Measurements from ENCODE around the gene TGM5.

Gene TGM5

DNA sequence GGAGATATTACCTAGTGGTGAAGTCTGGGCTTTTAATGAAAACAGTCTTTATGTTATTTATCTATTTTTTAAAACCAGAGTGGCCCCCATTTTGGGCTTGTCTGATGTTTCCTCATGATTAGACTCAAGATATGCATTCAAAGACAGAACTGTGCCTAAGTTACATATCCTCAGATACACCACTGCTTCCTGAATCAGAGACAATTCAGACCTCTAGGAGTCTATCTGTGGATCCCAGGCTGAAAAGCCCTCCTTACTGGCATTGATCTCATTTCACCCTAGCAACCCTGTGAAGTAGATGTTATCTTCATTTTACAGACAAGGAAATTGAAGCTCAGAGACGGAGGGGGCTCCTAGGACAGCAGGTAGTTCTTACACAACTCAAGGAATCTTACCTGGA lies 16.8 kb upstream of the TGM5 start:
- no peak overlapping the region for H3K4me3 ChIP-seq (ENCODE audit: low read length)
- TF ChIP-seq, protein P1, sequence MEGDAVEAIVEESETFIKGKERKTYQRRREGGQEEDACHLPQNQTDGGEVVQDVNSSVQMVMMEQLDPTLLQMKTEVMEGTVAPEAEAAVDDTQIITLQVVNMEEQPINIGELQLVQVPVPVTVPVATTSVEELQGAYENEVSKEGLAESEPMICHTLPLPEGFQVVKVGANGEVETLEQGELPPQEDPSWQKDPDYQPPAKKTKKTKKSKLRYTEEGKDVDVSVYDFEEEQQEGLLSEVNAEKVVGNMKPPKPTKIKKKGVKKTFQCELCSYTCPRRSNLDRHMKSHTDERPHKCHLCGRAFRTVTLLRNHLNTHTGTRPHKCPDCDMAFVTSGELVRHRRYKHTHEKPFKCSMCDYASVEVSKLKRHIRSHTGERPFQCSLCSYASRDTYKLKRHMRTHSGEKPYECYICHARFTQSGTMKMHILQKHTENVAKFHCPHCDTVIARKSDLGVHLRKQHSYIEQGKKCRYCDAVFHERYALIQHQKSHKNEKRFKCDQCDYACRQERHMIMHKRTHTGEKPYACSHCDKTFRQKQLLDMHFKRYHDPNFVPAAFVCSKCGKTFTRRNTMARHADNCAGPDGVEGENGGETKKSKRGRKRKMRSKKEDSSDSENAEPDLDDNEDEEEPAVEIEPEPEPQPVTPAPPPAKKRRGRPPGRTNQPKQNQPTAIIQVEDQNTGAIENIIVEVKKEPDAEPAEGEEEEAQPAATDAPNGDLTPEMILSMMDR (conservative IDR thresholded peaks at IDR 0.05; ENCODE audit: low read depth, low read length) = no peak
- DNase-seq (ENCODE audit: low read depth) = no peak

- no peak for DNase-seq (ENCODE audit: low read depth)
- H3K4me3 ChIP-seq (ENCODE audit: low read length) = no peak overlapping the region
- TF ChIP-seq, protein P1 (conservative IDR thresholded peaks at IDR 0.05; ENCODE audit: low read depth, low read length) = no peak
These were observed 15.3 kb upstream of the TGM5 start for GRCh38 chr15:43281926-43282602.

DNA sequence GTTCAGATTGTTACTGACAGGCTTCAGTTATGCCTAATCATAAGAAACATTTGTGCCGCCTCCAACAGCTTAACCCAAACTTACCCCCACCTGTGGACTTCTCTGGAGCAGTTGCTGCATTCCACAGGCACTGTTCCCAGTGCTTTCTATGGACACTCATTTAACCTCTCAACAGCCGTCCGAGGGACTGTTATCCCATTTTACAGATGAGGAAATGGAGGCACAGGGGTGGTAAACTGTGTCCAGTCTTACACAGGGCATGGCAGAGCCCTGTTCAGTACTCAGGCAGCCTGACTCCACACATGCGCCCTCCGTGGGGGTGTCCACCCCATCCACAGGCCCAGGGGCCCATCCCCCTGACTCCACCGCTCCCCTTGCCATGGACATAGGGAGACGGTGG lies 14.3 kb upstream of the TGM5 start:
- no peak for DNase-seq (ENCODE audit: low read depth)
- TF ChIP-seq, protein P1 (conservative IDR thresholded peaks at IDR 0.05; ENCODE audit: low read depth, low read length) = no peak
- H3K4me3 ChIP-seq (ENCODE audit: low read length) = no peak overlapping the region

DNA sequence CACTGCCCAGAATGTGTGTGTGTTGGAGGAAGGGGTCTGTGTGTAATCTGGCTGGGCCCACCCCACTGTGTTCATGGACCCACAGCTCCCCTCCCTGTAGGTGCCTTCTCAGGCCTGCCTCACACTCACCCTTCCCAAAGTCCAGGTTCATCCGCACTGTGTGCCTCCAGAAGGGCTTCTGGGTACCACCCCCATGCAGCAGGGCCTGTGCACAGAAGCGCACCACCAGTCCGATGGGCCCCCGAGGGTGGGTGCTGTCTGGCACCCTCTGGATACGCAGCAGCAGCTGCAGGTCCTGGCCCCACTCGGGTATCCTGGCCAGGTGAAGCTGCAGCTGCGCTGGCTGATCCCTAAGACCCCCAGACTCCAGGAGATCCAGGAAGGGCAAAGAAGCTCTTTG lies 12.8 kb upstream of the TGM5 start:
- TF ChIP-seq, protein P1 (conservative IDR thresholded peaks at IDR 0.05; ENCODE audit: low read depth, low read length) = no peak
- DNase-seq (ENCODE audit: low read depth) = no peak
- H3K4me3 ChIP-seq (ENCODE audit: low read length) = no peak overlapping the region

GRCh38 chr15:43278869-43279268 lies 12.1 kb upstream of the TGM5 start:
- TF ChIP-seq, protein P1 (conservative IDR thresholded peaks at IDR 0.05; ENCODE audit: low read depth, low read length) = no peak
- DNase-seq (ENCODE audit: low read depth) = no peak
- H3K4me3 ChIP-seq (ENCODE audit: low read length) = no peak overlapping the region

DNA sequence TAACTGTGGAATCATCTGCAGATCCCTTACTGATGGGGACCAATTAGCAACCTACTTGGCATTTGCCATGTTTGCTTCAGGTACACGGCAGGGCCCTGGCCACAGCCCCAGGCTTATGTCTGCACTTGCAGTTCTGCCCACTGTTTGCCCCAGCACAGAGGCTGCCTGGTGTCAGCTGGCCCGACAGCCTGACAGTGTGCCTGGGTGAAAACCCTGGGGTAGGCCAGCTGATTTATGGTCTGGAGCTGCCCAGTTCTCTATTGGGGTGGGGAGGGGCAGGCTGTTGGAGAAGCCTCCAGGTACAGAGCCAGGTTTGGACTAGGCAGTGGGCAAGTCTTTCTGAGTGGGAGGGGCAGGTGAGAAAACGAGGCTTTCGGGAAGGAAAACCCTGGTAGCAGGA lies 11.2 kb upstream of the TGM5 start:
- no peak overlapping the region for H3K4me3 ChIP-seq (ENCODE audit: low read length)
- TF ChIP-seq, protein P1 (conservative IDR thresholded peaks at IDR 0.05; ENCODE audit: low read depth, low read length) = no peak

DNA sequence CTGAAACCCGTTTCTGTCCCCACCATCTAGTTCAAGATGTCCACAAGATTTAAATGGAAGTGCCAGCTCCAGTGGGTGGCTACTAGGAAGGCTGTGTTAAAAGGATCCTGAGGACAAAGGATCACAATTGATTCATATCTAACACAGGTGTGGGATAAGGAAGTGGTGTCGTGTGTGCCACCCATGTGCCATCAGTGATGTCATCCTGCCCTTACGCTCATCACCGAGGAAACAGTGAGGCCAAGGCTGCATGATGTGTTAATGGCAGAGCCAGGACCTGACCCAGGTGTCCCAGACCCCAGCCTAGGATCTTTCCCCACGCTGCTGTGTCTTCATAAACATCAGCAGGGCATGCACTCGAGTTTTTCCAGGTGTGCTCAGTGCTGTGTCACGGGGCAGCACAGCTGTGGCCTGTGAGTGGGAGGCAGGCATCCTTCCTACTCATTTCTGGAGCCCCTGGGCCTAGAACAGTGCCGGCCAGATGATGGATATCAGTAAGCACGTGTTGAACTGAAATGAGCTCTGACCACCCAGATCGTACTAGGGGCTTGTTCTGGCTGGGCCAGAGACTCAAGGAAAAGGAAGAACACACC lies 10.6 kb upstream of the TGM5 start:
- H3K4me3 ChIP-seq (ENCODE audit: low read length) = no peak overlapping the region
- DNase-seq (ENCODE audit: low read depth) = no peak
- TF ChIP-seq, protein P1 (conservative IDR thresholded peaks at IDR 0.05; ENCODE audit: low read depth, low read length) = no peak

More for the DNA sequence above, 11.2 kb upstream of the TGM5 start:
- DNase-seq (ENCODE audit: low read depth) = no peak

All from retinal pigment epithelial cell (primary cell).